HepG2 (cell line): Measurements from ENCODE around the gene TRIM2. TPM values are rescaled to one million over a fixed set of nuclear protein-coding genes. Genes with fewer than 3 reads are reported as not detected.
A peak's percentile ranks its signal among the peaks of the same experiment; 100 is the strongest.

Experiments used
- ATAC-seq: fragments of 200-7000 bp; cut with Tn5 transposase; 3 replicates; pipeline ENCODE4 v1.9.1; 2020; ENCODE audit warnings: mild to moderate bottlenecking, moderate library complexity
- BruUV-seq: library from RNA; stranded (reverse); fragments of 400-500 nt; replicated peaks from 2 replicates; lab custom pipeline; 2021; lab: Mats Ljungman, UMichigan
- CTCF ChIA-PET: fragments of 300-600 bp; formaldehyde crosslinking; extraction: SDS; loops from one replicate; lab custom pipeline; 2021; ENCODE audit warnings: low total read pairs, inconsistent platforms, low intra/inter-chr PET ratio; lab: Yijun Ruan, JAX
- POLR2A ChIA-PET: fragments of 350-600 bp; sonication (Branson Sonifier 250); formaldehyde crosslinking; loops from one replicate; lab custom pipeline; 2020; ENCODE audit warnings: antibody characterized with exemption, inconsistent platforms; lab: Yijun Ruan, JAX
- DNase-seq: peaks from one replicate; pipeline ENCODE4 v3.0.0-alpha.2; 2015; ENCODE audit warnings: low spot score
- FAIRE-seq: peaks from 3 replicates; lab custom pipeline; 2011; peaks lifted over from hg19 to GRCh38; lab: Jason Lieb, UNC
- H2AFZ ChIP-seq: one replicate; pipeline ENCODE4 v1.6.1; 2011; ENCODE audit warnings: low read length, inconsistent platforms
- H3K27ac ChIP-seq: fragments of 300-600 bp; 3 replicates; pipeline ENCODE4 v1.8.0; 2011; ENCODE audit warnings: mixed run types, mild to moderate bottlenecking, mixed read lengths, low read length, inconsistent platforms; ENCODE audit not compliant: insufficient read depth; ENCODE audit errors: extremely low read length
- H3K27me3 ChIP-seq, 2 experiments: fragments of 200-600 bp in 1 of 2; 2 replicates in 1 of 2; 3 replicates in 1 of 2; pipeline versions ENCODE4 v1.6.0 to v1.8.0; 2011; ENCODE audit warnings: low read length in 2 of 2, mild to moderate bottlenecking in 2 of 2, moderate library complexity in 2 of 2, inconsistent platforms in 1 of 2; ENCODE audit not compliant: insufficient read depth in 2 of 2, control insufficient read depth in 1 of 2
- H3K36me3 ChIP-seq, 2 experiments: fragments of 200-600 bp in 1 of 2; replicated peaks in 1 of 2; 2 replicates in 1 of 2; 3 replicates in 1 of 2; pipeline versions ENCODE4 v1.5.1 to v1.8.0; 2011; ENCODE audit warnings: low read length in 2 of 2, inconsistent platforms in 1 of 2; ENCODE audit not compliant: insufficient read depth in 2 of 2, control insufficient read depth in 1 of 2
- H3K4me1 ChIP-seq: 2 replicates; pipeline ENCODE4 v1.5.1; 2012; ENCODE audit warnings: low read length, inconsistent platforms; ENCODE audit not compliant: insufficient read depth
- H3K4me2 ChIP-seq: 2 replicates; pipeline ENCODE4 v1.6.0; 2011; ENCODE audit warnings: low read depth, low read length, inconsistent platforms
- H3K4me3 ChIP-seq, 3 experiments: fragments of 200-600 bp in 1 of 3; sonication (generic), shearing (Covaris generic) in 1 of 3; replicated peaks in 1 of 3; 2 replicates each; pipeline ENCODE4 v1.5.1; 2011 to 2016; ENCODE audit warnings: low read length in 3 of 3, inconsistent platforms in 2 of 3, low read depth in 2 of 3, mild to moderate bottlenecking in 2 of 3, control low read depth in 1 of 3, mixed read lengths in 1 of 3; ENCODE audit not compliant: insufficient read depth in 1 of 3
- H3K79me2 ChIP-seq: one replicate; pipeline ENCODE4 v1.6.1; 2011; ENCODE audit warnings: low read length, inconsistent platforms; ENCODE audit not compliant: insufficient read depth
- H3K9ac ChIP-seq: 2 replicates; pipeline ENCODE4 v1.6.0; 2011; ENCODE audit warnings: mild to moderate bottlenecking, low read depth, low read length, inconsistent platforms; ENCODE audit not compliant: insufficient read depth
- H3K9me3 ChIP-seq: 2 replicates; pipeline ENCODE4 v1.5.1; 2012; ENCODE audit warnings: mild to moderate bottlenecking, low read length
- H4K20me1 ChIP-seq: 2 replicates; pipeline ENCODE4 v1.6.0; 2011; ENCODE audit warnings: inconsistent platforms, mild to moderate bottlenecking, low read length, moderate library complexity; ENCODE audit not compliant: insufficient read depth
- CEBPB ChIP-seq: IDR thresholded peaks from 2 replicates; pipeline ENCODE4 v1.6.1; 2011; ENCODE audit warnings: low read depth, low read length, improper control_type of control experiment, borderline replicate concordance
- CEBPG ChIP-seq: IDR thresholded peaks from 2 replicates; pipeline ENCODE4 v1.6.1; 2016
- GABPB1 ChIP-seq: IDR thresholded peaks from 2 replicates; pipeline ENCODE4 v1.6.1; 2016; ENCODE audit warnings: mild to moderate bottlenecking, missing genetic modification reagents, moderate library complexity, missing compliant biosample characterization
- GATAD2A ChIP-seq: IDR thresholded peaks from 2 replicates; pipeline ENCODE4 v1.6.1; 2016
- HNF4A ChIP-seq: sonication (generic); formaldehyde crosslinking; IDR thresholded peaks from 2 replicates; pipeline ENCODE4 v1.4.0; 2020; ENCODE audit warnings: missing genetic modification reagents
- NBN ChIP-seq: fragments of 450-650 bp; conservative IDR thresholded peaks from 2 replicates; pipeline ENCODE4 v1.6.1; 2017
- NFYB ChIP-seq: sonication (generic); formaldehyde crosslinking; IDR thresholded peaks from 2 replicates; pipeline ENCODE4 v1.4.0; 2020; ENCODE audit warnings: missing genetic modification reagents
- RXRA ChIP-seq: sonication (generic); formaldehyde crosslinking; IDR thresholded peaks from 2 replicates; pipeline ENCODE4 v1.5.1; 2020; ENCODE audit warnings: missing genetic modification reagents
- SAP130 ChIP-seq: IDR thresholded peaks from 2 replicates; pipeline ENCODE4 v1.6.1; 2016; ENCODE audit warnings: low read depth
- SMC3 ChIP-seq: IDR thresholded peaks from 2 replicates; pipeline ENCODE4 v1.6.1; 2011; ENCODE audit warnings: low read length, improper control_type of control experiment
- ZFY ChIP-seq: sonication (generic); formaldehyde crosslinking; IDR thresholded peaks from 2 replicates; pipeline ENCODE4 v1.4.0; 2020; ENCODE audit warnings: missing genetic modification reagents
- ZKSCAN8 ChIP-seq: IDR thresholded peaks from 2 replicates; pipeline ENCODE4 v1.6.1; 2016; ENCODE audit warnings: borderline replicate concordance, missing genetic modification reagents, missing compliant biosample characterization
- WGBS: methylation state at CpG from one replicate; pipeline ENCODE4 v1.1.6; 2017; ENCODE audit warnings: low lambda C conversion rate; 5-methylcytosine and 5-hydroxymethylcytosine counted together
- in situ Hi-C: cut with HindIII; loops from 2 replicates; pipeline ENCODE4 v1.10.0; 2017; ENCODE audit warnings: low pct_unique_long_range_greater_than_20kb; ENCODE audit not compliant: extremely low pct_ligation_motif_present
- intact Hi-C: fragments of 100-400 bp; cut with micrococcal nuclease; formaldehyde crosslinking; loops from one replicate; pipeline ENCODE4 v1.10.0; 2022; ENCODE audit not compliant: unreplicated experiment
- polyA plus RNA-seq, 8 experiments: library from polyadenylated mRNA; depleted of rRNA in 3 of 8; stranded (reverse) in 7 of 8; unstranded in 1 of 8; fragments of >200 nt; fragmentation: Illumina TruSeq in 4 of 8; extraction: Trizol in 4 of 8; gene quantifications; 2 replicates each; pipeline versions ENCODE4 v1.2.1 to v1.2.3, GENCODE V29; 2011 to 2016; ENCODE audit warnings: low read depth in 4 of 8, missing spikeins in 1 of 8, mixed read lengths in 1 of 8; ENCODE audit not compliant: insufficient read depth in 1 of 8
- total RNA-seq, 5 experiments: library from RNA; depleted of rRNA; stranded (reverse); fragments of >200 nt; fragmentation: Illumina TruSeq; extraction: Trizol; gene quantifications; 2 replicates each; pipeline ENCODE4 v1.2.3, GENCODE V29; 2016; ENCODE audit warnings: low read depth in 1 of 5
- TF ChIP-seq, protein P1 (sequence below): sonication (generic); formaldehyde crosslinking; IDR thresholded peaks from 2 replicates; pipeline ENCODE4 v1.5.1; 2020; ENCODE audit warnings: mild to moderate bottlenecking, moderate library complexity, missing genetic modification reagents
- TF ChIP-seq, protein P2 (sequence below): sonication (generic); formaldehyde crosslinking; IDR thresholded peaks from 2 replicates; pipeline ENCODE4 v1.5.0; 2020; ENCODE audit warnings: missing genetic modification reagents

The TRIM2 gene
- total and polyA plus RNA-seq, 2 of the 13 experiments (the other 11 are each of a cell fraction or from before 2014, with no cell fraction given) = 2.1 to 4.2 TPM

DNA sequence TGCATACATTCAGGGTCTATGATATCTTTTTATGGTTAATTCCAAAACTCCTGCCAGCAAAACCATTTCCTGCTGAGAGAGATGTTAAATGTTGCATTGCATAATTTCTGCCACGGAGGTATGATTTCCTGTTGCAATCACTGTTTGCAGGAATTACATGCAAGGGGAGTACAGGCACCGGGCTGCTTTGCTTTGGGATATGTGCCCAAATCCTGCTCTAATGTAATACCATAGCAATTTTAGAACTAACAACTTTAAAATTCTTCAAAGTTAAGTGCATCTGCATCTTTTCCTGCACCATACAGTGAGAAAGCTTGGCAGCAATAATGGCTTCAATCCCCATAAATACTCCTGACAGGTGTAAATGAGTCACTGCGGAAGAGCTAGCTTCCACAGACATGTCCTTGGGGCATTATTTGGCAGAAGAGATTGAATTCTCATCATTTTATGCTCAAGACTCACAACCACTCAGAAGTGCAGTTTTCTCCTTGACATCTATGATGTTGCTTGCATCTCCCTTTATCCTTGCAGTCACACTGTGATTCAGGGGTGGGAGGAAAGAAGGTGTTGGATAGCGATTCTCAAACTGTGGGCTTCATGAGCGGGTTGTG, 29.6 kb downstream of the TRIM2 start:
- Histone ChIP-seq H3K4me2 (no peak overlapping the region), H3K36me3 (no peaks in the 10 kb centered on the region), H4K20me1 (no peaks in the 10 kb centered on the region), H3K4me3 (no peak overlapping the region), H3K79me2 (no peaks in the 10 kb centered on the region), H3K27me3 (no peaks in the 10 kb centered on the region), H2AFZ (no peak overlapping the region), H3K4me1 (peaks cover 7% of the 10 kb centered on the region; the same call in 1 of the 2 replicates), H3K27ac (no peak overlapping the region), H3K9ac (no peak overlapping the region), H3K9me3 (no peaks in the 10 kb centered on the region)
- CTCF ChIA-PET = no interaction called here
- POLR2A ChIA-PET = no interaction called here
- in situ Hi-C loops = loop anchor here (5.0 kb wide), 1 partner anchor 83 kb away; no protein-coding TSS in a partner anchor
- no peak for FAIRE-seq
- WGBS = 62% methylated on average over 5 of the region's 5 CpGs
- no peak for ATAC-seq
- no TSS peak for BruUV-seq
- TF ChIP-seq CEBPB (peak; percentile 97), NFYB (CRISPR knock-in tag) (no peak), NBN (no peak), CEBPG (CRISPR knock-in tag) (peak; percentile 82), ZKSCAN8 (CRISPR knock-in tag) (no peak), SMC3 (peak; percentile 40; the same call in 1 of the 2 replicates)
- TF ChIP-seq, protein P1, sequence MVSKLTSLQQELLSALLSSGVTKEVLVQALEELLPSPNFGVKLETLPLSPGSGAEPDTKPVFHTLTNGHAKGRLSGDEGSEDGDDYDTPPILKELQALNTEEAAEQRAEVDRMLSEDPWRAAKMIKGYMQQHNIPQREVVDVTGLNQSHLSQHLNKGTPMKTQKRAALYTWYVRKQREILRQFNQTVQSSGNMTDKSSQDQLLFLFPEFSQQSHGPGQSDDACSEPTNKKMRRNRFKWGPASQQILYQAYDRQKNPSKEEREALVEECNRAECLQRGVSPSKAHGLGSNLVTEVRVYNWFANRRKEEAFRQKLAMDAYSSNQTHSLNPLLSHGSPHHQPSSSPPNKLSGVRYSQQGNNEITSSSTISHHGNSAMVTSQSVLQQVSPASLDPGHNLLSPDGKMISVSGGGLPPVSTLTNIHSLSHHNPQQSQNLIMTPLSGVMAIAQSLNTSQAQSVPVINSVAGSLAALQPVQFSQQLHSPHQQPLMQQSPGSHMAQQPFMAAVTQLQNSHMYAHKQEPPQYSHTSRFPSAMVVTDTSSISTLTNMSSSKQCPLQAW = no peak
- intact Hi-C loops = no loop called here
- no peak for DNase-seq

DNA sequence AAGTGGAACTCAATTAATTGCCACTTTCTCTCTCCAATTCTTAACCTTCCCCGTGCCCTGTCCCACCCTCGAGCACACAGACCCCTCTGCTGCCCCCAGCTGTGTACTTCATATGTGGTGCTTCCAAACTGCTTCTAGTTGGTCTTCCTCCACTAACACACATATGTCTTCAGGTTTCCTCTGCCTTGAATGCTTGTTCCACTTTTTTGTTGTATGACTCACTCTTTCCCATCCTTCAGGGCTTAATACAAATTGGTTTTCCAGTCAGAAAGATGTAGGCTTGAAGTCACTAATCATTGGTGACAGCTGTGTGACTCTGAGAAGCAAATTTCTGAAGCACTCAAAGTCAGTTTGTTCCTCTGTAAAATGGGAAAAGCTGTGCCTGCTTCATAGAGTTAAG, 30.6 kb downstream of the TRIM2 start:
- no peaks in the 10 kb centered on the region for H3K36me3 ChIP-seq
- H3K9ac ChIP-seq = no peak overlapping the region
- no peak overlapping the region for H3K4me2 ChIP-seq
- DNase-seq = no peak
- H3K9me3 ChIP-seq = no peaks in the 10 kb centered on the region
- 85% methylated on average over 2 of the region's 2 CpGs for WGBS
- intact Hi-C loops (no loop called here), in situ Hi-C loops (loop anchor here (5.0 kb wide), 1 partner anchor 82 kb away; no protein-coding TSS in a partner anchor)
- peaks cover 7% of the 10 kb centered on the region; the same call in 1 of the 2 replicates for H3K4me1 ChIP-seq
- no peaks in the 10 kb centered on the region for H3K27me3 ChIP-seq
- CTCF ChIA-PET = no interaction called here
- POLR2A ChIA-PET = no interaction called here
- H3K79me2 ChIP-seq = no peaks in the 10 kb centered on the region
- FAIRE-seq = no peak
- no peak overlapping the region for H2AFZ ChIP-seq
- no TSS peak for BruUV-seq
- no peak overlapping the region for H3K27ac ChIP-seq
- no peak for ATAC-seq
- H4K20me1 ChIP-seq = no peaks in the 10 kb centered on the region
- H3K4me3 ChIP-seq = no peak overlapping the region
- TF ChIP-seq ZFY (CRISPR knock-in tag) (no peak), SAP130 (CRISPR knock-in tag) (no peak), GABPB1 (CRISPR knock-in tag) (no peak), RXRA (CRISPR knock-in tag) (no peak), HNF4A (CRISPR knock-in tag) (no peak), GATAD2A (no peak)
- TF ChIP-seq, protein P2, sequence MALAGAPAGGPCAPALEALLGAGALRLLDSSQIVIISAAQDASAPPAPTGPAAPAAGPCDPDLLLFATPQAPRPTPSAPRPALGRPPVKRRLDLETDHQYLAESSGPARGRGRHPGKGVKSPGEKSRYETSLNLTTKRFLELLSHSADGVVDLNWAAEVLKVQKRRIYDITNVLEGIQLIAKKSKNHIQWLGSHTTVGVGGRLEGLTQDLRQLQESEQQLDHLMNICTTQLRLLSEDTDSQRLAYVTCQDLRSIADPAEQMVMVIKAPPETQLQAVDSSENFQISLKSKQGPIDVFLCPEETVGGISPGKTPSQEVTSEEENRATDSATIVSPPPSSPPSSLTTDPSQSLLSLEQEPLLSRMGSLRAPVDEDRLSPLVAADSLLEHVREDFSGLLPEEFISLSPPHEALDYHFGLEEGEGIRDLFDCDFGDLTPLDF (CRISPR knock-in tag) = no peak
